MCF 10A (cell line): ENCODE measurements around the gene ASB1. TPM values are rescaled to one million over a fixed set of nuclear protein-coding genes. Genes with fewer than 3 reads are reported as not detected.

Experiments
- BruUV-seq: library from RNA; stranded (reverse); fragments of 400-500 nt; replicated peaks from 2 replicates; lab custom pipeline; 2021; lab: Mats Ljungman, UMichigan
- CTCF ChIA-PET: fragments of 300-600 bp; sonication (Branson Sonifier 250); formaldehyde crosslinking; extraction: SDS; loops from one replicate; lab custom pipeline; 2021; ENCODE audit warnings: antibody characterized with exemption, inconsistent platforms; lab: Yijun Ruan, JAX
- POLR2A ChIA-PET: fragments of 300-600, 350-650 bp; sonication (Branson Sonifier 250); formaldehyde crosslinking; extraction: SDS; loops from one replicate; lab custom pipeline; 2020; ENCODE audit warnings: antibody characterized with exemption, inconsistent platforms; lab: Yijun Ruan, JAX
- DNase-seq: peaks from one replicate; pipeline ENCODE4 v3.0.0-alpha.2; 2018; ENCODE audit not compliant: unreplicated experiment
- H3K27ac Mint-ChIP-seq: one replicate; pipeline ENCODE4 v1.8.0; 2022; ENCODE audit warnings: mild to moderate bottlenecking, low read depth, mixed read lengths; ENCODE audit not compliant: unreplicated experiment
- H3K27me3 Mint-ChIP-seq: one replicate; pipeline ENCODE4 v1.8.0; 2022; ENCODE audit warnings: mixed read lengths; ENCODE audit not compliant: insufficient read depth, unreplicated experiment
- H3K36me3 Mint-ChIP-seq: one replicate; pipeline ENCODE4 v1.8.0; 2022; ENCODE audit warnings: mild to moderate bottlenecking, moderate library complexity, mixed read lengths; ENCODE audit not compliant: insufficient read depth, unreplicated experiment
- H3K4me1 Mint-ChIP-seq: one replicate; pipeline ENCODE4 v1.8.0; 2022; ENCODE audit warnings: mixed read lengths; ENCODE audit not compliant: insufficient read depth, unreplicated experiment
- H3K4me3 Mint-ChIP-seq: one replicate; pipeline ENCODE4 v1.8.0; 2022; ENCODE audit warnings: mild to moderate bottlenecking, moderate library complexity, mixed read lengths; ENCODE audit not compliant: unreplicated experiment
- H3K9me3 Mint-ChIP-seq: one replicate; pipeline ENCODE4 v1.8.0; 2022; ENCODE audit warnings: mixed read lengths; ENCODE audit not compliant: unreplicated experiment
- intact Hi-C: fragments of 100-400 bp; cut with micrococcal nuclease; formaldehyde crosslinking; loops from 2 replicates; pipeline ENCODE4 v1.14.1; 2022
- total RNA-seq: library from RNA; stranded (reverse); gene quantifications from 2 replicates; pipeline ENCODE4 v1.2.3, GENCODE V29; 2022
- TF ChIP-seq, protein P1 (sequence below): fragments of 200-600 bp; IDR thresholded peaks from one replicate; pipeline ENCODE4 v1.8.0; 2022; ENCODE audit warnings: antibody characterized with exemption, mild to moderate bottlenecking; ENCODE audit not compliant: unreplicated experiment

ASB1 gene
- total RNA-seq, 1 experiment from 2014 or later: 104 TPM

DNA sequence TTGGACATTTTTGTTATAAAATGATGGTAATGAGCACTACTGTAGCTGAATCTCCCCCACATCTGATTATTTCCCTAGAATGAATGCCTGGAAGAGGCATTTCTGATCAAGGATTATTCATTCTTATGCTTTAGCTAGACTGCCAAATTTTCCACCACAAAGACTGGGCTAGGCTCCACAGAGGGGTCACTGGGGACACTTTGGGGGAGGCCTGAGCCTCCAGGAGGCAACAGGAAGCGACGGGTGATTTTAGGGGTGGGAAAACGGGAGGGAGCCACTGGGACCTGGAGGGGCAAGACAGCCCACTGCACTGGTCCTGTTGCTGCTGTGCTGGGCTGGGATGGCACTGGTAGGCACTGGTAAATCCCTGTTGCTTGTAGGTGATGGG is 2.4 kb upstream of the ASB1 start:
- peaks cover 9% of the 10 kb centered on the region for H3K4me1 Mint-ChIP-seq
- H3K4me3 Mint-ChIP-seq: no peak overlapping the region
- BruUV-seq: no TSS peak
- no peak overlapping the region for H3K27ac Mint-ChIP-seq
- CTCF ChIA-PET: interaction anchor here (0.6 kb wide), 1 partner anchor 500 kb away, joined by 3 read pairs; no protein-coding TSS in a partner anchor
- no peaks in the 10 kb centered on the region for H3K9me3 Mint-ChIP-seq
- TF ChIP-seq, protein P1, sequence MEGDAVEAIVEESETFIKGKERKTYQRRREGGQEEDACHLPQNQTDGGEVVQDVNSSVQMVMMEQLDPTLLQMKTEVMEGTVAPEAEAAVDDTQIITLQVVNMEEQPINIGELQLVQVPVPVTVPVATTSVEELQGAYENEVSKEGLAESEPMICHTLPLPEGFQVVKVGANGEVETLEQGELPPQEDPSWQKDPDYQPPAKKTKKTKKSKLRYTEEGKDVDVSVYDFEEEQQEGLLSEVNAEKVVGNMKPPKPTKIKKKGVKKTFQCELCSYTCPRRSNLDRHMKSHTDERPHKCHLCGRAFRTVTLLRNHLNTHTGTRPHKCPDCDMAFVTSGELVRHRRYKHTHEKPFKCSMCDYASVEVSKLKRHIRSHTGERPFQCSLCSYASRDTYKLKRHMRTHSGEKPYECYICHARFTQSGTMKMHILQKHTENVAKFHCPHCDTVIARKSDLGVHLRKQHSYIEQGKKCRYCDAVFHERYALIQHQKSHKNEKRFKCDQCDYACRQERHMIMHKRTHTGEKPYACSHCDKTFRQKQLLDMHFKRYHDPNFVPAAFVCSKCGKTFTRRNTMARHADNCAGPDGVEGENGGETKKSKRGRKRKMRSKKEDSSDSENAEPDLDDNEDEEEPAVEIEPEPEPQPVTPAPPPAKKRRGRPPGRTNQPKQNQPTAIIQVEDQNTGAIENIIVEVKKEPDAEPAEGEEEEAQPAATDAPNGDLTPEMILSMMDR: no peak
- intact Hi-C loops: no loop called here
- H3K27me3 Mint-ChIP-seq: no peaks in the 10 kb centered on the region
- peaks cover 5% of the 10 kb centered on the region for H3K36me3 Mint-ChIP-seq
- POLR2A ChIA-PET: no interaction called here
- no peak for DNase-seq

DNA sequence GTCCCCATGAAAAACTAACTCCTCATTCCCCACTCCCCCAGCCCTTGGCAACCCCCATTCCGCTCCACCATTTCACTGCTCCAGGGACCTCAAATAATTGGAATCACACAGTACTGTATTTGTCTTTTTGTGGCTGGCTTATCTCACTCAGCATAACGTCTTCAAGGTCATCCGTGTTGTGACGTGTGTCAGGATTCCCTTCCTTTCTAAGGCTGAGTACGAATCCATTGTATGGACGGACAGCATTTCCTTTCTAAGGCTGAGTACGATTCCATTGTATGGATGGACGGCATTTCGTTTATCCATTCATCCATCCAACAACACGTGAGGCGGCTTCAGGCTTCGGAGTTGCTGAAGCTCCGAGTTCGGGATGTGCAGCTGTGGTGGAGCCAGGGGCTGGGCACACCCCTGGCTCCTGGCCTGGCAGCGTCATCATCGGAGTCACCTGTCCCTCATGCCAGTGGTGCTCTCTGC is 1.2 kb upstream of the ASB1 start:
- intact Hi-C loops: no loop called here
- Mint-ChIP-seq H3K27ac (peak overlapping the region; percentile 44), H3K27me3 (no peaks in the 10 kb centered on the region), H3K4me3 (no peak overlapping the region), H3K36me3 (peaks cover 12% of the 10 kb centered on the region), H3K4me1 (peaks cover 15% of the 10 kb centered on the region), H3K9me3 (no peaks in the 10 kb centered on the region)
- POLR2A ChIA-PET: no interaction called here
- CTCF ChIA-PET: no interaction called here
- BruUV-seq: no TSS peak
- TF ChIP-seq, protein P1: no peak
- DNase-seq: no peak

DNA sequence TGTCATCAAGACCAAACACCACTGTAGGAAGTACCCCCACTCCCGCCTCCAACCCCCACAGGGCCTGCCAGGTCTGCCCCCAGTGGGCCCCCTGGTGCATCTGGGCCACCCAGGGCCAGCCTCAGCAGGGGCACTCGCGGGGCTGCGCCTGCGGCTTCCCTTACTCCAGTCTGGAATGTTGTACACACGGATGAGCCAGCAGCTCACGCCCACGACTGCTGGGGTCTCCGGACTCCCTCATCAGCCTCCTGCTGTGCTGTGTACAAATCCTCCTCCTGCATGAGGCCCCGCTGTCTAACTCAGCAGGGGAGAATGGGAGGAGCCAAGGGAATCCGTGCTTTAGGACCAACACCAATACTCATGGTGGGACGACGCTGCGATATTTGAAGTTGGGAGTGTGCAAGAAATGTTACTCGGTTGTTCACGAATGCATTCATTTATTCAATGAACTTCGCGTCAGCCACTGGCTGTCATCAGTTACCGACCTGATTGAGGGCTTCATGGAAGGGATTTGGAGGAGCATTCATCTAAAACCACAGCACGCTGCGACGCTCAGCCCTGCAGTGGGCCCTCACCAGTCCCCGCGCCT is 654 bp upstream of the ASB1 start:
- intact Hi-C loops: no loop called here
- POLR2A ChIA-PET: no interaction called here

DNA sequence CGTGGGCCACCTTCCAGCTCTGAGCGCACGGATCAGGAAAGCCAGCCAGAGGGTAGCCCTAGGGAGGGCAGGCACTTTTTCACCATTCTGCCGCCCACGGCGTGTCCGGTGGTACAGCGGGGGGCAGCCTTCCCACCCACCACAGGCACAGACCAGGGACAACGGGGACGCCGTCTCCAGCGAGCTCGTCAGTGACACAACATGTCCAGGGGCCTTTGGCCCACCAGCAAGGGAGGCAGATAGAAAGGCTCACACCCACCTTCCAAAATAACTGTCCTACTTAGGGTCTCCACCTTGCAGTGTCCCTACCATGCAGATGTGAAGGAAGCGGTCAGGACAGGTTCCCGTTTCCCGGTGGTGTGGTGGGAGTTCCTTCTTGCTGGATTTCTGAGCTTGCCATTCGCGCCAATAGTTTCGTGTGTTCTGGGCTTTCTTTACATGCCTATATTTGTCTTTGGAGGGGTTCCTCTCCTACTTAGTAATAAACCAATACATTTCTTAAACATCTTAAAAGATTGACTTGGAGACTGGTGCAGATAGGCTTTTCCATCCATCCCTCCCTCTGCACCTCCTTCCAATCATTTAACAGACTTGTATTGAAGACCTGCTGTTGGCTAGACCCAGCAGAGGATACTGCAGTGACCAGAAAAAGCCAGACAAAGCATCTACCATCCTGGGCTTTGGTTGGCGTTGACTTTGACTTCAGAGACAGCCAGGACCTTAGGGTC is 872 bp downstream of the ASB1 start:
- TSS peak; percentile 68 for BruUV-seq
- Mint-ChIP-seq H3K27me3 (no peaks in the 10 kb centered on the region), H3K4me3 (peak overlapping the region; percentile 79), H3K36me3 (peaks cover 21% of the 10 kb centered on the region), H3K9me3 (no peaks in the 10 kb centered on the region), H3K27ac (peak overlapping the region; percentile 71), H3K4me1 (peaks cover 28% of the 10 kb centered on the region)
- CTCF ChIA-PET: interaction anchor here (0.6 to 0.8 kb wide), 3 partner anchors 12 to 136 kb away, joined by 3 to 5 read pairs (median 3); no protein-coding TSS in a partner anchor
- DNase-seq: no peak
- TF ChIP-seq, protein P1: no peak
- POLR2A ChIA-PET: interaction anchor here (0.5 to 2.1 kb wide), 11 partner anchors 9 to 735 kb away, joined by 3 to 19 read pairs (median 4); no protein-coding TSS in a partner anchor
- intact Hi-C loops: loop anchor here (1.0 kb wide), 1 partner anchor 12 kb away; no protein-coding TSS in a partner anchor

More for the DNA sequence above, 654 bp upstream of the ASB1 start:
- DNase-seq: no peak
- Mint-ChIP-seq H3K27ac (no peak overlapping the region), H3K4me1 (peaks cover 15% of the 10 kb centered on the region), H3K27me3 (no peaks in the 10 kb centered on the region), H3K4me3 (peak overlapping the region; percentile 79), H3K36me3 (peaks cover 17% of the 10 kb centered on the region), H3K9me3 (no peaks in the 10 kb centered on the region)
- CTCF ChIA-PET: no interaction called here
- no TSS peak for BruUV-seq
- TF ChIP-seq, protein P1: no peak
